Right ventricle myocardium inferior (tissue), 1 donor: ENCODE measurements around the gene CHCHD6. TPM values are rescaled to one million over a fixed set of nuclear protein-coding genes. Genes with fewer than 3 reads are reported as not detected.
A peak's percentile ranks its signal among the peaks of the same experiment; 100 is the strongest.

Source experiments
- ATAC-seq: fragments of 200-7000 bp; cut with Tn5 transposase; one replicate; pipeline ENCODE4 v1.9.1; 2020; ENCODE audit warnings: mild to moderate bottlenecking, moderate library complexity
- DNase-seq: peaks from one replicate; pipeline ENCODE4 v3.0.0; 2021; ENCODE audit errors: missing footprints
- intact Hi-C: fragments of 100-400 bp; cut with DNase I; formaldehyde crosslinking; loops from one replicate; pipeline ENCODE4 v1.11.0; 2022
- total RNA-seq: library from RNA; stranded (reverse); fragmentation: NEBNext Ultra II Directional; extraction: Animal tissue kit (Norgen Biotek cat#: 25700); gene quantifications from one replicate; pipeline ENCODE4 v1.2.1, GENCODE V29; 2021
- donor health status: DM: no; HTN: yes; CAD: no; lungs with severe emphysema.

Gene CHCHD6
- total RNA-seq, 1 donor from 2014 or later = 11.7 TPM

GRCh38 chr3:126750756-126751121, 46.7 kb downstream of the CHCHD6 start:
- no peak for DNase-seq
- no peak for ATAC-seq
- intact Hi-C loops = loop anchor here (1.0 to 5.0 kb wide), 3 partner anchors 233 to 792 kb away; partner anchors contain the start of gene PLXNA1

GRCh38 chr3:126751611-126752302, 47.7 kb downstream of the CHCHD6 start:
- intact Hi-C loops = loop anchor here (1.0 to 5.0 kb wide), 4 partner anchors 209 to 791 kb away; partner anchors contain the start of gene PLXNA1
- no peak for DNase-seq
- no peak for ATAC-seq

DNA sequence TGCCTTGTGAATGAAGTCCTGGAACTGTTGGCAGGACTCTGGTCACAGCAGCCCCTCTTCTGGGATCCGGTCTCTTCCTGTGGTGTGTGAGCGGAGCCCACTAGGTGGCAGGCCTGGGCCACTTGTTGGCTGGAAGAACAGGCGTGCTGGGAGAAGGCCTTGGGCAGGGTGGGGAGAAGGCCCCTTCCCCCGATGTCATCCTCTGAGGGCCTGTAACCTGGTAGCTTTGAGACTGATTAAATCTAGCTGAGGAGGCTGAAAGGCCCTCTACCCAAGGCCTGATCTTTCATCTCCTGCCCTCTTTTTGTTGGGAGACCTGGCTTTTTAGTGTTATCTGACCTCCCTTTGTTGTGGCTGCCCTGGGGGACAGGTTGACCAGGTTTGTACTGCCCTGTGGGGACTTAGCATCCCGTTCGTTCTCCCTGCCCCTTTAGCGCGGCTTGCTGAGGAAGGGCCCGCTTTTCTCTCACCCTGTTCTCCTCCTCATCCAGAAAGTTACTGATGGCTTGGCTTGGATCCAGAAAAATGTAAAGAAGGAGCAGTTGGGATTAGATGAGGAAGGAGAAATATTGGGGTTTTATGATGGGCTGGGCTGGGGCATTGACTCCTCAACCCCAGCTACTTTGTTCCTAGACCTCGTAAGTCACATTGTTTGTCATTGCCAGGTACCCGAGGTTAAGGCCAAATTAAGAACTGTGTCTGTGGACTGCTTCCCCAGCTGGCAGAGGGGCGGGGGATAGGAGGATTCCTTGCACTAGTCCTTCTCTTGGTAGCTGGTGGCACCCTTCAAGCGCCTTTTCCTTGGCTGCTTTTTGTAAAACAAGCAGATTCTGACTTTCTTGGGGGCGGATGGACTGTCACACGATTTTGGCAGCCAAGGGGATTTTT, 48.5 kb downstream of the CHCHD6 start:
- intact Hi-C loops = loop anchor here (2.0 to 5.0 kb wide), 3 partner anchors 208 to 790 kb away; no protein-coding TSS in a partner anchor
- ATAC-seq = peak; percentile 93
- peak; percentile 85 for DNase-seq

DNA sequence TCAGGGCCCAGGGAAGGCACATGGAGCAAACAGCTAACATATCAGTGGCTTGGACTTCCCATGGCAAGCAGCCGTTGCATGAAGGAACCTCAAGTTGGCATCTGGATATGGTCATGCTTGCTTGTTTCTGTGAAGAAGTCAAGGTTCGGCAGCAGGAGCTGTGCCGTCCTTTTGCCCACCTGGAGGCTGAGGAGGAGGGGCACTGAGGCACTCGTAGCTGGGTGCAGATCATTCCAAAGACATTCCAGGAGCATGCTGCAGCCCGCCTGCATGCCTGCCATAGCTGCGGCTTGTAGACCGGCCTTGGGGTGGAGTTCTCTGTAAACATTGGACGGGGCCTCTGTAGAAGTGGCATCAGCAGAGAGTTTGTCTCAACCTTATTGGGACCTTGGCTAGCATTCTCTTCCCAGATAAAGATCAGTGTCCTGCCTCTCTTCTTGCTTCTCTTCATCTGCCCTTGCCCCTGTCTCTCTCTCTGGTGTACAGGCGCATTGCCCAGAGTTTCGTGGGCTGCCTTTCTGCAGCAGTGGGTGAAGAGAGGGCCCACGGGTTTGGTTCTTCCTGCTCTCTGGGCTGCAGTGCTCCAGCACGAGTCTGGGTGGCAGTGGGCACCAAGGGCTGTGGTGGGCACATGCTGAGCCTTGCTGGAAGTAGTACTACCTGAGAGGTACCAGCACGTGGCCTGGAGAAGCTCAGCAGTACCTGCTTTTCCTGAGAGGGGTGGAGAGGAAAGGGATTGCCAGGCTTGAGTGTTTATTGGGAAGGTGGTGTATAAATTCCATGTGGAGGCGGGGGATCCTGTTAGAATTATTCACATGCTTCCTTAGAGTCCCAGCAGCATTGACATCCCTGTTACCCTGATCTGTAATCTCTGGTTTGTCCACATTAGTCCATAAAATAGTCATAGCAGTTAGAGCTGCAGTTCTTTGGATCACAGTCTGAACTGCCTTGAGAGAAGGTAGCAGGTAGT, 49.4 kb downstream of the CHCHD6 start:
- no peak for ATAC-seq
- intact Hi-C loops = loop anchor here (2.0 to 5.0 kb wide), 3 partner anchors 207 to 789 kb away; no protein-coding TSS in a partner anchor
- DNase-seq = no peak

DNA sequence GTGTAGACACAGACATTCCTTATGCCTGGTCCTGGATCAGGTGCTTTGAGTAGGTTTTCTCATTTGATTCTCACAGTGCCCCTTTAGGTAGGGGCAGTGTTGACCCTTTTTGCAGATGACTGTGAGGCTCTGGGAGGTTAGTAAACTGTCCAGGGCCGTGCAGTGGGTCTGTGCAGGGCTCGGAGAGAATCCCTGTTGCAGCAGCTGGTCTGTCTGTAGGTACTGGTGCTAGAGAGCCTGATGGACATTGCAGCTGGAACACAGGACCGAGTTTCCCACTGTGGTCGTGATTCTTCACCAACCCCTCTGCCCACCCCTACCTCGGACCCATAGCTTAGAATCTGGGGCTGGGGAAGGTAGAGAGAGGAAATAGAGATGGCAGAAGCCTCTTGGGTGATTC, 51.8 kb downstream of the CHCHD6 start:
- no peak for ATAC-seq
- no peak for DNase-seq
- intact Hi-C loops = no loop called here

GRCh38 chr3:126758026-126758425, 54.0 kb downstream of the CHCHD6 start:
- ATAC-seq = no peak
- DNase-seq = no peak
- intact Hi-C loops = no loop called here

DNA sequence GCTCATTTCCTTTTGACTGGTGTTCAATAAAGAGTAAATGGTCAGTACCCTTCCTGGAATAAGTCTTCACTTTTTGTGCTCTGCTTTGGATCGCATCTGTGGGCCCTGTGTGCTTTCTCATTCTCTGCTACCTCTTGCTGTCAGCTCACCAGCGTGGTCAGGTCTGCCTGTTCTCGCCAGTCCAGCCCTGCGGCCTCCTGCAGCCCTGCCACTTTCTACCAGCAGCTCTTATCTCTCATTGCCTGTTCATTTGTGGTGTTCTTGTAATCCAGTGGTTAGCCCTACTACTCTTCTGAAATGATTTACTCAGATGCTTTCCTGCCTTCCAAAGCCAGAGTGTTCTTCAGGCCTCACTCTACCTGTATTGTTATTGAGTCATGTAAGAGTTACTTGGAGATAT, 54.8 kb downstream of the CHCHD6 start:
- no peak for ATAC-seq

GRCh38 chr3:126760541-126760940, 56.5 kb downstream of the CHCHD6 start:
- intact Hi-C loops = no loop called here
- no peak for ATAC-seq
- no peak for DNase-seq

More for the DNA sequence above, 54.8 kb downstream of the CHCHD6 start:
- intact Hi-C loops = no loop called here
- no peak for DNase-seq

GRCh38 chr3:126763035-126763434, 59.0 kb downstream of the CHCHD6 start:
- intact Hi-C loops = no loop called here
- no peak for DNase-seq
- no peak for ATAC-seq

DNA sequence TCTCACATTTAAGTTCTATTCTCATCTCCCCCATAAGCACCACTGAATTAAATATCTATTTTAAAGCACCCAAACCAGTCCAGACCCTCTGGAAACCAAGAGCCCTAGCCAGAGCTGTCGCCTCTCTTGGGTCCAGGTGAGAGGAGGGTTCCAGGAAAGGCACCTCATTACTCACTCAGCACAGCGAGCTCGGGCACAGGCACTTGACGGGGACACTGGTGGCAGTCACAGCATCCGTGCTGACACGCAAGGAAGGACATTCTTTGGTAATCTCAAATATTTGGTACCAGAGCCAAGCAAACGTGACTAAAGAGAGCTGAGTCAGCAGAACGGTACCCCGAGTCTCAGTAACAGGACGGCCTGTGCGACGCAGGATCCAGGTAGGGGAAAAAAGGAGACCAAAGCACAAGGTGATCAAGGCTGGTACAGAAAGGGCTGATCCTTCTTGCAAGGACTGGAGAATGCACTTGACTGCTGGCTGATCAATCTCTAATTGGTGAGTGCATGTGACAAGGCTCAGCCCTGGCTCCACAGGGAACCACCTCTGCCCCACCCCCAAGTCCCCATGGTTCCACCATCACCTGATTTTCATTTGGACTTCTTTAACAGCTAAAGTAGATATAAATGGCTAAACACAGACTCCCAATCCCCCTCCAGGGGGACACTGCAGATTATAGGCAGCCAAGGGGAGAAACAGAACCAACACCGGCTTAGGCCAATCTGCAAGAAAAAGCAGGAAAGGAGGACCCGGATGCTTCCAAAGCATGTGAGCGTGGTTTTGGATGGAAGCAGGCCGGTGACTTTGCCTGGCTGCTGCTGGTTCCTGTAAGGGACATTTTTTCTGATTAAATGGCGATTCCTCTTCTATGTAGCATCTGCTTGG, 61.4 kb downstream of the CHCHD6 start:
- ATAC-seq = peak; percentile 67
- DNase-seq = no peak
- intact Hi-C loops = no loop called here

GRCh38 chr3:126766653-126767052, 62.6 kb downstream of the CHCHD6 start:
- intact Hi-C loops = no loop called here
- DNase-seq (no peak), ATAC-seq (no peak)

DNA sequence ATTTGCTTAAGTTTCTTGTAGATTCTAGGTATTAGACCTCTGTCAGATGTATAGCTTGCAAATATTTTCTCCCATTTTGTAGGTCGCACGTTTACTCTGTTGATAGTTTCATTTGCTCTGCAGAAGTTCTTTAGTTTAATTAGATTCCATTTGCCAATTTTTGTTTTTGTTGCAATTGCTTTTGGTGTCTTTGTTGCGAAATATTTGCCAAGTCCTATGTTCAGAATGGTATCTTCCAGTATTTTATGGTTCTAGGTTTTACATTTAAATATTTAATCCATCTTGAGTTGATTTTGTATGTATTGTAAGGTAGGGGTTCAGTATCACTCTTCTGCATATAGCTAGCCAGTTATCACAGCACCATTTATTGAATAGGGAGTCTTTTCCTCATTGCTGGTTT, 64.9 kb downstream of the CHCHD6 start:
- no peak for DNase-seq
- no peak for ATAC-seq
- intact Hi-C loops = no loop called here

DNA sequence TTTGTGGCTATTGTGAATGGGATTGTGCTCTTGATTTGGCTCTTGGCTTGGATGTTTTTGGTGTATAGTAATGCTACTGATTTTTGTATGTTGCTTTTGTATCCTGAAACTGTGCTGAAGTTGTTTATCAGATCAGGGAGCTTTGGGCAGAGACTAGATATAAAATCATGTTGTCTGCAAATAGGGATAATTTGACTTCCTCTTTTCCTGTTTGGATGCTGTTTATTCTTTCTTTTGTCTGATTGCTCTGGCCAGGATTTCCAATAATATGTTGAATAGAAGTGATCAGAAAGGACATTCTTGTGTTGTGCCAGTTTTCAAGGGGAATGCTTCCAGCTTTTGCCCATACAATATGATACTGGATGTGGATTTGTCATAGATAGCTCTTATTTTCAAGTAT, 66.1 kb downstream of the CHCHD6 start:
- intact Hi-C loops = no loop called here
- ATAC-seq (no peak), DNase-seq (no peak)

GRCh38 chr3:126773167-126773566, 69.1 kb downstream of the CHCHD6 start:
- ATAC-seq (no peak), DNase-seq (no peak)
- intact Hi-C loops = no loop called here

- ATAC-seq = no peak
- DNase-seq = no peak
- intact Hi-C loops = no loop called here
Observed at GRCh38 chr3:126773783-126774182, 69.7 kb downstream of the CHCHD6 start.

- DNase-seq = no peak
- intact Hi-C loops = no loop called here
- no peak for ATAC-seq
Observed at GRCh38 chr3:126777366-126777765, 73.3 kb downstream of the CHCHD6 start.

DNA sequence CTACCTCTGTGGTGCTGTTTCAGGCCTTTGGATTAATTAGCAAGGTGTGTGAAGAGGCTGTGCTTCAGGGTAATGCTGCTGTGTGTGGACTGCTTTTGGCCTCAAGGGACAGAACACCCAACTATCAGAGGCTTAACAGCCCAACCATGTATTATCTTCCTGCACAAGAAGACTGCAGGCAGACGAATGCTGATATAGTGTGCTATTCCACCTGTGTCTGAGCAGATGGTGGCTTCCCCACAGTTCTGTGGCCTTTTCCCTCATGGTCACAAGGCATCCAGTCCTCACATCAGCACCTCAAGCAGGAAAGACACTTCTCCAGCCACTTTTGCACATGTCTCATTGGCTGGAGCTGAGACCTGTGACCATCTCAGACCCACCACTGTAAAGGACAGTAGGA, 76.6 kb downstream of the CHCHD6 start:
- ATAC-seq (no peak), DNase-seq (no peak)
- intact Hi-C loops = no loop called here

DNA sequence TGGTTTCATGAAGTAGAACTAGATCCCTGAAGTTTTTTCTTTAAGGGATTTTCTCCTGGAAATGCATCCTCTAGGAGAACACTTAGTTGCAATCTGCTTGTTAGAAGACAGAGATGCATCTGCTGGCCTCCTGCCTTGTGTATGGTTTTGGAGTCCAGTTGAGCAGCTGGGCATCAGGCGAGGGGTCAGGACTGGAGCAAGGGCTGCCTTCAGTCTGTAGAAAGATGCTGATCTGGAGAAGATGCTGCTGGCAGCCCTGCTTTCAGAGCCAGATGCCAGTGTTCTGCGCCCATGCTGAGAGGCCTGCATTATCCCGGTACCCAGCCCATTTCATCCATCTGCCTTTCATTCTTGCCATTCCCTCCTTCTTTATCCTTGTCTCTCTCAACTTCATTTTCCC, 77.4 kb downstream of the CHCHD6 start:
- ATAC-seq (no peak), DNase-seq (no peak)
- intact Hi-C loops = no loop called here
